Stimulated activated CD8-positive, alpha-beta memory T cell treated with anti-CD3 and anti-CD28 coated beads, Interleukin-4, amount 100 ng/mL, for 1 hour (primary cell): ENCODE data around the gene SEMA6D.

ENCODE experiments used
- DNase-seq, 2 donors: peaks; one replicate each; pipeline ENCODE4 v3.0.0-alpha.2; 2020; ENCODE audit warnings: low read depth in 2 of 2, low spot score in 1 of 2

SEMA6D gene

GRCh38 chr15:47717036-47717612 is at the start of gene SEMA6D:
SEMA6D (plus strand) TSS chr15:47717505; CDS start chr15:47759799, 42,294 bp downstream.
- DNase-seq = no peak

- DNase-seq = no peak
Observed at GRCh38 chr15:47669221-47669620, 48.1 kb upstream of the SEMA6D start.

GRCh38 chr15:47670365-47670764 is 46.9 kb upstream of the SEMA6D start:
- no peak for DNase-seq

GRCh38 chr15:47673232-47673761 is 44.0 kb upstream of the SEMA6D start:
- DNase-seq = no peak

- no peak for DNase-seq
Observed at GRCh38 chr15:47674586-47675232, 42.6 kb upstream of the SEMA6D start.

- DNase-seq = no peak
Observed at GRCh38 chr15:47675735-47676134, 41.6 kb upstream of the SEMA6D start.

- DNase-seq = no peak
Observed at GRCh38 chr15:47678040-47678439, 39.3 kb upstream of the SEMA6D start.

- no peak for DNase-seq
Observed at GRCh38 chr15:47682661-47683060, 34.6 kb upstream of the SEMA6D start.

- no peak for DNase-seq
Observed at GRCh38 chr15:47685141-47685870, 32.0 kb upstream of the SEMA6D start.

- DNase-seq = no peak
Observed at GRCh38 chr15:47688573-47689086, 28.7 kb upstream of the SEMA6D start.

- DNase-seq = no peak
Observed at GRCh38 chr15:47689660-47690059, 27.6 kb upstream of the SEMA6D start.

- DNase-seq = no peak
Observed at GRCh38 chr15:47691882-47692281, 25.4 kb upstream of the SEMA6D start.

GRCh38 chr15:47696351-47696750 is 21.0 kb upstream of the SEMA6D start:
- DNase-seq = no peak

- no peak for DNase-seq
Observed at GRCh38 chr15:47705281-47705997, 11.9 kb upstream of the SEMA6D start.

GRCh38 chr15:47707391-47707790 is 9.9 kb upstream of the SEMA6D start:
- DNase-seq = no peak

- DNase-seq = no peak
Observed at GRCh38 chr15:47708161-47708980, 8.9 kb upstream of the SEMA6D start.

GRCh38 chr15:47711655-47712054 is 5.7 kb upstream of the SEMA6D start:
- DNase-seq = no peak

- no peak for DNase-seq
Observed at GRCh38 chr15:47715402-47715801, 1.9 kb upstream of the SEMA6D start.

GRCh38 chr15:47715856-47716445 is 1.4 kb upstream of the SEMA6D start:
- DNase-seq = no peak

- DNase-seq = no peak
Observed at GRCh38 chr15:47716516-47716915, 789 bp upstream of the SEMA6D start.
